ENCODE measurements around the gene ZNF423. TPM values are rescaled to one million over a fixed set of nuclear protein-coding genes. Genes with fewer than 3 reads are reported as not detected.

Gene ZNF423
- total and polyA plus RNA-seq, 4 donors: 16.9 to 43.0 (median 34.4) TPM

DNA sequence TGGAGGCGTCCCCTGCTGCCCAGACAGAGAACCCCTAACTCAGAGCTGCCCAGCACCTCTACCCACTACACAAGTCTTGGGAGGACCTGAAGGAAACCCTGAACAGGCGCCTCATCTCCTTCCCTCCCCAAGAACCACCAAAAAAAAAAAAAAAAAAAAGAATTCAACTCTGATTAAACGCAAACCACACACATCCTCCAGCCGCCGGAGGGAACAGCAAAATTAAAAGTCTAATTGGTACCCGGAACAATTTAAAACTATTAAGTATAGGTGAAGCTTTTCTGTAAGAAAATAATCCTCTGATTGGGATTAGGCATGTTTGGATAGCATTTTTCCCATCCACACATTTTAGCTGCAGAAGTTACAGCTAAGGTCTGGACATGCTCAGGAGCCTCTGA is 202.7 kb downstream of the ZNF423 start:
- 50% methylated on average over 1 of the region's 6 CpGs for WGBS (ENCODE audit: insufficient coverage)

GRCh38 chr16:49652456-49653172 is 203.3 kb downstream of the ZNF423 start:
- 66% methylated on average over 13 of the region's 23 CpGs for WGBS (ENCODE audit: insufficient coverage)
- H3K27me3 ChIP-seq (ENCODE audit: control insufficient read depth, insufficient read depth, low read length): no peaks in the 10 kb centered on the region
- H3K4me1 ChIP-seq (ENCODE audit: control insufficient read depth, insufficient read depth, low read length): peaks cover 19% of the 10 kb centered on the region
- H3K4me3 ChIP-seq (ENCODE audit: low read depth, low read length): no peak overlapping the region
- H3K9me3 ChIP-seq (ENCODE audit: control insufficient read depth, insufficient read depth, low read length): peaks cover 5% of the 10 kb centered on the region
- peak in 2 of 6 donors; percentile 59 to 66 for DNase-seq (ENCODE audit: low read depth in 4 of 6, low spot score in 6 of 6)
- H3K27ac ChIP-seq (ENCODE audit: low read depth, low read length): peak overlapping the region; percentile 53
- peaks cover 2% of the 10 kb centered on the region for H3K36me3 ChIP-seq (ENCODE audit: control insufficient read depth, insufficient read depth, low read length)

More for the DNA sequence above, 202.7 kb downstream of the ZNF423 start:
- Histone ChIP-seq H3K9me3 (ENCODE audit: control insufficient read depth, insufficient read depth, low read length) (no peaks in the 10 kb centered on the region), H3K27me3 (ENCODE audit: control insufficient read depth, insufficient read depth, low read length) (no peaks in the 10 kb centered on the region), H3K36me3 (ENCODE audit: control insufficient read depth, insufficient read depth, low read length) (peaks cover 2% of the 10 kb centered on the region), H3K4me3 (ENCODE audit: low read depth, low read length) (no peak overlapping the region), H3K27ac (ENCODE audit: low read depth, low read length) (no peak overlapping the region), H3K4me1 (ENCODE audit: control insufficient read depth, insufficient read depth, low read length) (peaks cover 19% of the 10 kb centered on the region)
- no peak for DNase-seq (ENCODE audit: low read depth in 4 of 6, low spot score in 6 of 6)

GRCh38 chr16:49651996-49652395 is 203.9 kb downstream of the ZNF423 start:
- peaks cover 2% of the 10 kb centered on the region for H3K36me3 ChIP-seq (ENCODE audit: control insufficient read depth, insufficient read depth, low read length)
- H3K27me3 ChIP-seq (ENCODE audit: control insufficient read depth, insufficient read depth, low read length): no peaks in the 10 kb centered on the region
- no peak overlapping the region for H3K4me3 ChIP-seq (ENCODE audit: low read depth, low read length)
- WGBS (ENCODE audit: insufficient coverage): 25% methylated on average over 1 of the region's 7 CpGs
- peaks cover 6% of the 10 kb centered on the region for H3K9me3 ChIP-seq (ENCODE audit: control insufficient read depth, insufficient read depth, low read length)
- peak in 1 of 6 donors; percentile 62 for DNase-seq (ENCODE audit: low read depth in 4 of 6, low spot score in 6 of 6)
- H3K4me1 ChIP-seq (ENCODE audit: control insufficient read depth, insufficient read depth, low read length): peaks cover 19% of the 10 kb centered on the region
- peak overlapping the region; percentile 53 for H3K27ac ChIP-seq (ENCODE audit: low read depth, low read length)

- Histone ChIP-seq H3K36me3 (ENCODE audit: control insufficient read depth, insufficient read depth, low read length) (peaks cover 2% of the 10 kb centered on the region), H3K27me3 (ENCODE audit: control insufficient read depth, insufficient read depth, low read length) (no peaks in the 10 kb centered on the region), H3K9me3 (ENCODE audit: control insufficient read depth, insufficient read depth, low read length) (peaks cover 6% of the 10 kb centered on the region), H3K4me3 (ENCODE audit: low read depth, low read length) (no peak overlapping the region), H3K4me1 (ENCODE audit: control insufficient read depth, insufficient read depth, low read length) (peaks cover 19% of the 10 kb centered on the region), H3K27ac (ENCODE audit: low read depth, low read length) (no peak overlapping the region)
- no CpG with 5 or more reads among the region's 4 CpGs for WGBS (ENCODE audit: insufficient coverage)
- DNase-seq (ENCODE audit: low read depth in 4 of 6, low spot score in 6 of 6): no peak
Measured at GRCh38 chr16:49651226-49651625, 204.7 kb downstream of the ZNF423 start.

- H3K27ac ChIP-seq (ENCODE audit: low read depth, low read length): no peak overlapping the region
- H3K27me3 ChIP-seq (ENCODE audit: control insufficient read depth, insufficient read depth, low read length): no peaks in the 10 kb centered on the region
- no CpG with 5 or more reads among the region's 1 CpG for WGBS (ENCODE audit: insufficient coverage)
- H3K9me3 ChIP-seq (ENCODE audit: control insufficient read depth, insufficient read depth, low read length): peaks cover 6% of the 10 kb centered on the region
- H3K4me1 ChIP-seq (ENCODE audit: control insufficient read depth, insufficient read depth, low read length): peaks cover 17% of the 10 kb centered on the region
- no peak overlapping the region for H3K4me3 ChIP-seq (ENCODE audit: low read depth, low read length)
- no peak for DNase-seq (ENCODE audit: low read depth in 4 of 6, low spot score in 6 of 6)
- peaks cover 2% of the 10 kb centered on the region for H3K36me3 ChIP-seq (ENCODE audit: control insufficient read depth, insufficient read depth, low read length)
Measured at GRCh38 chr16:49650603-49651002, 205.3 kb downstream of the ZNF423 start.

GRCh38 chr16:49649013-49649765 is 206.7 kb downstream of the ZNF423 start:
- no peak for DNase-seq (ENCODE audit: low read depth in 4 of 6, low spot score in 6 of 6)
- Histone ChIP-seq H3K27me3 (ENCODE audit: control insufficient read depth, insufficient read depth, low read length) (no peaks in the 10 kb centered on the region), H3K4me1 (ENCODE audit: control insufficient read depth, insufficient read depth, low read length) (peaks cover 14% of the 10 kb centered on the region), H3K9me3 (ENCODE audit: control insufficient read depth, insufficient read depth, low read length) (peaks cover 6% of the 10 kb centered on the region), H3K27ac (ENCODE audit: low read depth, low read length) (no peak overlapping the region), H3K4me3 (ENCODE audit: low read depth, low read length) (no peak overlapping the region), H3K36me3 (ENCODE audit: control insufficient read depth, insufficient read depth, low read length) (peaks cover 2% of the 10 kb centered on the region)
- no CpG with 5 or more reads among the region's 5 CpGs for WGBS (ENCODE audit: insufficient coverage)

GRCh38 chr16:49647673-49648072 is 208.2 kb downstream of the ZNF423 start:
- WGBS (ENCODE audit: insufficient coverage): no CpG with 5 or more reads among the region's 2 CpGs
- H3K4me3 ChIP-seq (ENCODE audit: low read depth, low read length): no peak overlapping the region

DNA sequence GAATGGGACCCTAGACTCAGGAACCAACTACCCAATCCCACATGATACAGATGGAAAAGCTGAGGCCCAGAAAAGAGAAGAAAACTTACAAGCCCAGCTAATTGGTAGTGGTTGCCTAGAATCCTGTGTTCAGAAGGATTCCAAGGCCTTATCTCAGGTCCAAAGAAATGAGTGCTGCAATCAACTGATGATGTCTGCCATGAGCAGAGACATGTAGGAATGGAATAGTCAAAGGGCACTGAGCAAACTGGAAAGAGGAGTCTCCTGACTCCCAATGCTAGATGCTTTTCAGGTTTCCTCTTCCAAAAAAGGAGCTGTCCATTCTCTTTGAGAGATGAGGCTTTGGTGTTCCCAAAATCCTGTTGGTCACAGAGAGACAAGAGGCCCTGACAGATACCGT is 210.6 kb downstream of the ZNF423 start:
- H3K36me3 ChIP-seq (ENCODE audit: control insufficient read depth, insufficient read depth, low read length): no peaks in the 10 kb centered on the region
- H3K9me3 ChIP-seq (ENCODE audit: control insufficient read depth, insufficient read depth, low read length): peaks cover 6% of the 10 kb centered on the region
- WGBS (ENCODE audit: insufficient coverage): no CpG with 5 or more reads among the region's 1 CpG
- H3K27ac ChIP-seq (ENCODE audit: low read depth, low read length): no peak overlapping the region
- no peaks in the 10 kb centered on the region for H3K27me3 ChIP-seq (ENCODE audit: control insufficient read depth, insufficient read depth, low read length)
- DNase-seq (ENCODE audit: low read depth in 4 of 6, low spot score in 6 of 6): no peak
- no peak overlapping the region for H3K4me3 ChIP-seq (ENCODE audit: low read depth, low read length)
- H3K4me1 ChIP-seq (ENCODE audit: control insufficient read depth, insufficient read depth, low read length): peaks cover 11% of the 10 kb centered on the region

More at GRCh38 chr16:49647673-49648072, 208.2 kb downstream of the ZNF423 start:
- no peaks in the 10 kb centered on the region for H3K27me3 ChIP-seq (ENCODE audit: control insufficient read depth, insufficient read depth, low read length)
- H3K9me3 ChIP-seq (ENCODE audit: control insufficient read depth, insufficient read depth, low read length): peaks cover 6% of the 10 kb centered on the region
- no peak overlapping the region for H3K27ac ChIP-seq (ENCODE audit: low read depth, low read length)
- peaks cover 2% of the 10 kb centered on the region for H3K36me3 ChIP-seq (ENCODE audit: control insufficient read depth, insufficient read depth, low read length)
- DNase-seq (ENCODE audit: low read depth in 4 of 6, low spot score in 6 of 6): no peak
- H3K4me1 ChIP-seq (ENCODE audit: control insufficient read depth, insufficient read depth, low read length): peaks cover 10% of the 10 kb centered on the region

DNA sequence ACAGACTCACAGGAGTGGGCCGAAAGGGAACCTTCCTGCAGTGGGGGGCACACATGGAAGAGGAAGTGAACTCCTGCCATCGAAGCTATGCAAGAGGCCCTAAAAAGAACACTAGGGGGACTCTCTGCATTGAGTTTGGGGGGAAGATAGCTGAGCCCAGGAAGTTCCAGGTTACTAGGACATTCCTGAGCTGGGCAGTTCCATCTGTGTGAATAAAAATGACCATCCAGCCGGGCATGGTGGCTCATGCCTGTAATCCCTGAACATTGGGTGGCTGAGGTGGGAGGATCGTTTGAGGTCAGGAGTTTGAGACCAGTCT is 211.8 kb downstream of the ZNF423 start:
- Histone ChIP-seq H3K9me3 (ENCODE audit: control insufficient read depth, insufficient read depth, low read length) (peaks cover 6% of the 10 kb centered on the region), H3K4me1 (ENCODE audit: control insufficient read depth, insufficient read depth, low read length) (peaks cover 23% of the 10 kb centered on the region), H3K4me3 (ENCODE audit: low read depth, low read length) (no peak overlapping the region), H3K27ac (ENCODE audit: low read depth, low read length) (no peak overlapping the region), H3K36me3 (ENCODE audit: control insufficient read depth, insufficient read depth, low read length) (no peaks in the 10 kb centered on the region), H3K27me3 (ENCODE audit: control insufficient read depth, insufficient read depth, low read length) (no peaks in the 10 kb centered on the region)
- DNase-seq (ENCODE audit: low read depth in 4 of 6, low spot score in 6 of 6): no peak
- WGBS (ENCODE audit: insufficient coverage): 78% methylated on average over 2 of the region's 4 CpGs
